Stimulated activated CD4-positive, alpha-beta T cell treated with anti-CD3 and anti-CD28 coated beads, Interleukin-12 subunit alpha, Interleukin-12 subunit beta, amount 100 ng/mL, for 24 hours (primary cell): Measurements from ENCODE around the gene MAGOH.
"Not testable (repeated sequence)": the region's sequence is repeated elsewhere in the genome, so short reads cannot be mapped to it uniquely, and the experiment has no call there.

Experiments
- DNase-seq, 2 experiments: peaks; one replicate each; pipeline ENCODE4 v3.0.0-alpha.2; 2020; ENCODE audit warnings: low read depth in 2 of 2

MAGOH gene

GRCh38 chr1:53220171-53220961 is 18.0 kb downstream of the MAGOH start, which contains the start of gene CZIB:
CZIB (minus strand) TSS chr1:53220634; CDS start chr1:53220575, 59 bp downstream.
- DNase-seq = peak; percentile 90 to 97

DNA sequence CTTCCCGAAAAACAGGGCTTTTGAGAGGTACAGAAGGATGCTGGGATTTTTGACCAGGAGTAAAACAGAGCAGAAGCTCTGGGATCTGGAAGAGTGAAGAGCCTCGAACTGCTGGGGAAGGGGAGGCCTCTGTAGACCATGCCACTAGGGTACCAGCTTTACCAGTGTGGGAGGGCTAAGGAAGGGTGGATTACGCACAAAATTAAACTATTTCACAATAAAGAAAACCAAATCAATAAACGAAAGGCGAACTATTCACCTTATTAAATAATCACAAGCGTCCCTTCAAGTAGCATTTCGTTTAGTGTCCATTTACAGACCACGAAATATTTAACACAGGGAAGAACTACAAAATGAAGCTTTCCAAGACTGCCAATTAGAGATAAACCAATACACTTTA is 18.6 kb downstream of the MAGOH start:
- no peak for DNase-seq

DNA sequence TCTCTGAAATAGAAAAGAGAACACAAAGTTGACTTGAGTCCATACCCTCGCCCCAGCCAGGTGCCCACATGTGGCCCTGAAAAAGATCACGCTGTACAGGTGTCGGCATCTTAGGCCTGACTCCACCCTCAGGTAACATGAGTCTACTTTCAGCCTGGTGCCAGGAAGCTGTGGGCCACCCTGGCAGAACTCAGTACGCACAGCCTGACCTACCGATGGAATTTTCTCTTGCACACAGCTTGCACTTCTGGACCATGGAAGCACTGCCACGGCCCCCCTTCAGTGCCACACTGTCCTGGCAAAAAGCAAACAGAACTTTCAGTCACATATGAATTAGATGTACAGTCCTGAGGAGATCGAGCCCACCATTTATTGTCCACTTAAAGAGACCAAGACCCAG is 20.1 kb downstream of the MAGOH start:
- DNase-seq = no peak

DNA sequence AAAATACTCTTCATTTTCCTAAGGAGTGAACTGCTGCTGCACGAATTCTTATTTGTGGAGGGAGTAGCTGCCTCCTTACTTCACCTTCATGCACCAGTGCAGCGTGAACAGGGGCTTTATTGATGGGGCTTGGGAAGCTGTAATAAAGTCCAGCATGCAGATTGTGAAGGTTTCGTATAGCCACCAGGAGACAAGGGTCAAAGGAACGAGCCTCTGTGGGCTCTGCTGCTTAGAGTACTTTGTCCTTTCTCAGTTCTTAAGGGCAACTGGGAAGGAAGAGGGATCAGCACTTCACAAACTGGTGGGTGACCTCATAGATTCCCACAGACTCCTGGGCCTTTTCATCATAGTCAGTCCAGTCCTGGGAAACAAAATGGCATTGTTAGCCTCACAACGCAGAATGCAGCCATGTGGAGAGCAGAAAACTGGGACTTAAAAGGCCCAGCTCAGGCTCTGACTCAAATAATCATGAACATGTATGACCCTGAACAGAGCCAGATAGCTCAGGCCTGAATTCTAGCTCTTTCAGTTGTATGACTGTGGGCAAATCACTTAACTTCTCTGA is 23.9 kb downstream of the MAGOH start:
- DNase-seq = no peak

DNA sequence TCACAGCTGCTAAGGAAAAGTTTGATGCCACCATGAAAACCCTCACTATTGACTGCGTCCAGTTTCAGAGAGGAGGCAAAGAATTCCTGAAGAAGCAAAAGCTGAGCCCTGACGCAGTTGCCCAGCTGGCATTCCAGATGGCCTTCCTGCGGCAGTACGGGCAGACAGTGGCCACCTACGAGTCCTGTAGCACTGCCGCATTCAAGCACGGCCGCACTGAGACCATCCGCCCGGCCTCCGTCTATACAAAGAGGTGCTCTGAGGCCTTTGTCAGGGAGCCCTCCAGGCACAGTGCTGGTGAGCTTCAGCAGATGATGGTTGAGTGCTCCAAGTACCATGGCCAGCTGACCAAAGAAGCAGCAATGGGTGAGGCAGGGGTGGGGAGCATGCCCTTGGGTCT is 27.4 kb downstream of the MAGOH start:
- DNase-seq = no peak

DNA sequence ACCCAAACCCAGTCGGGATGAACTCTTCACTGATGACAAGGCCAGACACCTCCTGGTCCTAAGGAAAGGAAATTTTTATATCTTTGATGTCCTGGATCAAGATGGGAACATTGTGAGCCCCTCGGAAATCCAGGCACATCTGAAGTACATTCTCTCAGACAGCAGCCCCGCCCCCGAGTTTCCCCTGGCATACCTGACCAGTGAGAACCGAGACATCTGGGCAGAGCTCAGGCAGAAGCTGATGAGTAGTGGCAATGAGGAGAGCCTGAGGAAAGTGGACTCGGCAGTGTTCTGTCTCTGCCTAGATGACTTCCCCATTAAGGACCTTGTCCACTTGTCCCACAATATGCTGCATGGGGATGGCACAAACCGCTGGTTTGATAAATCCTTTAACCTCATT is 28.0 kb downstream of the MAGOH start:
- DNase-seq = no peak

DNA sequence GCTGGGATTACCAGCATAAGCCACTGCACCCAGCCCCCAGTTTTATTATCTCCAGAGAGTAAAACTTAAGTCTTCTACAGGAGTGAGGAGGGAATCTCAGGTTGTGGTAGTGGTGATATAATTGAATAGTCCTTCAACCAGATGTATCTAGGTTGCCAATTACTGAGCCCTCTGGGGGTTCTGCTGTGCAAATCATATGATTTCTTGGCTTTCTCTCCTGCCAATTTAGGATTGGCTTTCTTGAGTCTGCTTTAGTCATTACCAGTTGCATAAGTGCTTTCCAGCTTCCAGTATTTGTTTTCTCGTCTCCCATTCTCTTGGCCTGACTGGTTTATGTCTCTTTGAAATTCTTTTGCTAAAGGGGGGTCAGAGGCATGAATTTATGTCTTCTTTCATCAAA is 30.6 kb downstream of the MAGOH start:
- DNase-seq = no peak

GRCh38 chr1:53206735-53207379 is 31.5 kb downstream of the MAGOH start:
- DNase-seq = no peak

DNA sequence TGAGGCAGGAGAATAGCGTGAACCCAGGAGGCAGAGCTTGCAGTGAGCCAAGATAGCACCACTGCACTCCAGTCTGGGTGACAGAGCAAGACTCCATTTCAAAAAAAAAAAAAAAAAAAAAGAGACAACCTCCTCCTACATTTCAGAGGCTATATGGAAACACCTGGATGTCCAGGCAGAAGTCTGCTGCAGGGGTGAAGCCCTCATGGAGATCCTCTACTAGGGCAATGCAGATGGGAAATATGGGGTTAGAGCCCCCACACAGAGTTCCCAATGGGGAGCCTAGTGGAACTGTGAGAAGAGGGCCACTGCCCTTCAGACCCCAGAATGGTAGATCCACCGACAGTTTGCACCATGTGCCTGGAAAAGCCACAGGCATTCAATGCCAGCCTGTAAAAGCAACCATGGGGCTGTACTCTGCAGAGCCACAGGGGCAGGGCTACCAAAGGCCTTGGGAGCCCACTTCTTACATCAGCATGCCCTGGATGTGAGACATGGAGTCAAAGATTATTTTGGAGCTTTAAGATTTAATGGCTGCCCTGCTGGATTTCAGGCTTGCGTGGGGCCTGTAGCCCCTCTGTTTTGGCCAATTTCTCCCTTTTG is 32.1 kb downstream of the MAGOH start:
- not testable (repeated sequence) for DNase-seq

DNA sequence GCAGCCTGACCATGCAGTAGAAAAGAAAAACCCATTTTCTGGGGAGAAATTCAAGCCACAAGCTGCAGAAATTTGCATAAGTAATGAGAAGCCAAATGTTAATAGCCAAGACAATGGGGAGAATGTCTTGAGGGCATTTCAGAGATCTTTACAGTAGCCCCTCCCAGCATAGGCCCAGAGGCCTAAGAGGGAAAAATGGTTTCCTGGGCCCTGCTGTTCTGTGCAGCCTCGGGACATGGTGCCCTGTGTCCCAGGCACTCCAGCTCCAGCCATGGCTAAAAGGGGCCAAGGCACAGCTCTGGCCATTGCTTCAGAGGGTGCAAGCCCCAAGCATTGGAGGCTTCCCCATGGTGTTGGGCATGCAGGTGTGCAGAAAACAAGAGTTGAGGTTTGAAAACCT is 32.8 kb downstream of the MAGOH start:
- DNase-seq = not testable (repeated sequence)

DNA sequence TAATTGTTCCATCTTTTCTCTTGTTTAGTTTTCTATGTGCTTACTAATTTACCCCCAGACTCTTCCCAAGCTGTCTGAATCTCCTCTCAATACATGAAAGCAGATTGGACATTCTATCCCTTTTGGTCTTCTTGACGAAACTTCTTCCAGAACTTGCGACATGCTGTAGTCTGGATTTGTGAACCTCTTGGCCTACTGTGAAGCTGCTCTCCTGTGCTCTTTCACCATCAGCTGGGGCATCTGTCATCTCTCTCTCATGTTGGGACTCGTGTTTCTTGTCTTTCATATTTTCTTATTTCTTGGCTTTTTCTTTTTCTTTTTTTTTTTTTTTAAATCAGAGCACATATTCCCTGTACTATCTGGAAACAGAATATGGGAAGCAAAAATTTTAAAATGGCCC is 34.9 kb downstream of the MAGOH start:
- no peak for DNase-seq

DNA sequence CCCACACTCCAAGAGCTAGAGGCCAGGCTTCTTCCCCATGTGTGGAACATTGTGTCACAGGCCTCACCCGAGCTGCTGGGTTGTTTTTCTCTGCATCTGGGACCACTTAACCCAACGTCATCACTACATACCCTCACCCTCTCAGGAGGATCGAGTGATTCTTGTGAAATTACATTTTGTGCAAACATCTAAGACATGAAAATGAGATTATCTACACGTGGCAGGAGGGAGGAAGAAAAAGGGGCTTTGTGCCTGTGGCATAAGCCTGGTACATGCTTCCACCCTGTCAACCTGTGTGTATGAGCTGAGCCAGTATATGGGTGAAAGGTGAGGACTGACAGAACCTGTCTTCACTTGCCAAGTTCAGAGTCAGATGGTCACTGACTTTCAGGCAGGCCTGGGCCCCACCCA is 40.1 kb downstream of the MAGOH start:
- no peak for DNase-seq

DNA sequence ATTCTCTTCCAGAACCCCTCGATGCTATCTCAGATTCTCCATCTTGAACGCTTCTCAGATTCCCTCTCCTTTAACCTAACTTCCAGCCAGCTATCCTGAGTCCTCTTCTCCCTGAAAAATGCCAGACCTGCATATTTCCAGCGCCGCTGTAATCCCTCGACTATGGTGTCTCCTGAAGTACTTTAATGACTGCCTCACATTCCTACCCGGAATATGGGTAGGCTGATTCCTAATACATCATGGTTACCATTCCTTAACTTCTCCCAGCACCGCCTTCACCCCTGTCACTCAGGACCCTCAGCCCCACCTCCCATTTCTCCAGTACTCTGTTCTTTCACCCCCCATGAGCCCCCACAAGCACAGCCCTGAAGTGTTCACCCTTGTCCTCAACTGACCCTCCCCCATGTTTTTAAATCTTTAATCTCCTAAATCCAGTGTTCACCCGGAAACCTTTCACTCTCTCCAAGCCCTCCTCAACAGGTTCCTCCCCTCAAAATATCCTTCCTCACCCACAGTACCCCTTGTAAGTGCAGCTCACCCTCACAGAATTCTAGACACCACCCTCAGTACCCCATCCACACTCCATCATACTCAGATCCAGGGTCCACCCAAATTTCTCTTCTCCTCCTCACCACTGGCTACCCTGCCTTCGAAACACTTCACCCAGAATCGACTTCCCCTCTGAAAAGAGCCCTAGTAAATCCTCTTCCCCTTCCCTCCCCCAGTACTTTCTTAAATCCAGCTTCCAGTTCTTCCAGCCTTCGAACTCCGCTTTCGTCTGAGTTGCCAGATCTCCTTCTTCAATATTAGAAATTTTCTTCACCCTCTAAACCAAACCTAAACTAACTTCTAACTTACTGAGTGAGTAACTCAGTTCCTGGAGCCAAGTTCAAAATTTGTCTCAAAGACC is 40.8 kb downstream of the MAGOH start:
- DNase-seq = no peak

DNA sequence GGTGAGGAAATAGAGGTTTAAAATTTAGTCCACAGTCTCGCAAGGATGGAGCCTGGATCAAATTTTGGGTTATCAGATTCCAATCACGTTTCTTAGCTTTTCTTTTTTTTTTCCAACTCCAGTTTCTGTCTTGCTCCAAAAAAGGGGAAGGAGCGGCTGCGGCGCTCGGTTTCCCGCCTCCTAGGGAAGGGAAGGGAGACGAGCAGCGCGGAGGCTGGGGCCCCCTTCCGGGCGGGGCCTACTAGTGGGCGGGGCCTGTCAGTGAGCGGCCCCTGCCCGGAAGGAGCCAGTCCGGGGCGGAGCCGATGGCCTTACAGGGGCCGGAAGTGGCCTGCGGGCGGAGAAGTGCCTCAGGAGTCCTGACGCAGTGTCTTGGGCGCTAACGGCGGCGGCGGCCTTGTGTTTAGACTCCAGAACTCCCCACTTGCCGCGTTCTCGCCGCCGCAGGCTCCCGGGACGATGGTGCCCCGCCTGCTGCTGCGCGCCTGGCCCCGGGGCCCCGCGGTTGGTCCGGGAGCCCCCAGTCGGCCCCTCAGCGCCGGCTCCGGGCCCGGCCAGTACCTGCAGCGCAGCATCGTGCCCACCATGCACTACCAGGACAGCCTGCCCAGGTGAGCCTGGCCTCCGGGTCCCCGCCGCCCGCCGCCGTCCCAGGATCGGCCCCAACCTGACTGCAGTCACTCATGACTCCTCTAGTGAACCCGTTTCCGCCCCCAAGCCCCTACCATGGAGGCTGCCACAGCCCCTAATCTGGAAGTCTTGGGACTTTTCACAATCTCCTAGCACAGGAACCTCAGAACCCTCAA is 41.6 kb downstream of the MAGOH start, which contains the start of gene CPT2:
Gene CPT2, plus strand, starts transcription at position 340 of the 806 bp plus-strand sequence. Its CDS starts 120 bp downstream, at position 460.
- DNase-seq = peak; percentile 79 to 89

GRCh38 chr1:53196017-53196484 is 42.3 kb downstream of the MAGOH start:
- no peak for DNase-seq

GRCh38 chr1:53195246-53196016 is 42.9 kb downstream of the MAGOH start:
- DNase-seq = no peak

GRCh38 chr1:53190210-53190611 is 48.1 kb downstream of the MAGOH start:
- no peak for DNase-seq

- no peak for DNase-seq
Measured at GRCh38 chr1:53189061-53189460, 49.3 kb downstream of the MAGOH start.

GRCh38 chr1:53188099-53188498 is 50.2 kb downstream of the MAGOH start:
- no peak for DNase-seq

- no peak for DNase-seq
Measured at GRCh38 chr1:53187401-53187800, 50.9 kb downstream of the MAGOH start.
